HTERT RPE-1 (cell line): ENCODE results near the gene POLR2I.
"Not testable (repeated sequence)": the region's sequence is repeated elsewhere in the genome, so short reads cannot be mapped to it uniquely, and the experiment has no call there.

Experiments used
- in situ Hi-C: fragments of 300-500 bp; cut with MboI; formaldehyde crosslinking; loops from 4 replicates; pipeline ENCODE4 v1.14.3; 2020; ENCODE audit warnings: low sequenced_read_pairs

The POLR2I gene

GRCh38 chr19:36101550-36102327 is 12.9 kb downstream of the POLR2I start:
- in situ Hi-C loops = no loop called here

- in situ Hi-C loops = no loop called here
Measured at GRCh38 chr19:36100476-36100875, 14.2 kb downstream of the POLR2I start.

DNA sequence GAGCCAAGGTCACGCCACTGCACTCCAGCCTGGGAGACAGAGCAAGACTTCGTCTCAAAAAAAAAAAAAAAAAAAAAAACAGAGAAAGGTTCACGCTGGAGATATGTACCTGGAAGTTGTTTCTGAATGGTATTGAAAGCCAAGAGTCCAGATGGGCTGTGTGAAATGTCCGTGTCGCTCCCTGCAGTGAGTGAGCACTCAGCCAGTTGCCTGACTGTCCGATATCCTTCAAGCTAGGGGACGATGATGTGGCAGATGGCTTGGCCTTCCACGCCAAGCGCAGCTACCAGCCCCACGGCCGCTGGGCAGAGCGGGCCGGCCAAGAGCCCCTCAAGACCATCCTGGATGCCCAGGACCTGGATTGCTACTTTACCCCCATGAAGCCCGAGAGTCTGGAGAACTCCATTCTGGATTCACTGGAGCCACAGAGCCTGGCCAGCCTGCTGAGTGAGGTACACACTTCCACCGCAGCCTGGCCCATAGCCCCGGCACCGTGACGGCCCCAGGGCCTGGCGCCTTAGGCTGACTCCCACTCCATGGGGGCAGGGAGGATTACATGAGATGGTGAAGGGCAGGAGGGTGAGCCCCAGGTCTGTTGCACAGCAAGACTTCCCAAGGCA is 15.4 kb downstream of the POLR2I start:
- in situ Hi-C loops = no loop called here

- in situ Hi-C loops = no loop called here
Measured at GRCh38 chr19:36097036-36097435, 17.6 kb downstream of the POLR2I start.

DNA sequence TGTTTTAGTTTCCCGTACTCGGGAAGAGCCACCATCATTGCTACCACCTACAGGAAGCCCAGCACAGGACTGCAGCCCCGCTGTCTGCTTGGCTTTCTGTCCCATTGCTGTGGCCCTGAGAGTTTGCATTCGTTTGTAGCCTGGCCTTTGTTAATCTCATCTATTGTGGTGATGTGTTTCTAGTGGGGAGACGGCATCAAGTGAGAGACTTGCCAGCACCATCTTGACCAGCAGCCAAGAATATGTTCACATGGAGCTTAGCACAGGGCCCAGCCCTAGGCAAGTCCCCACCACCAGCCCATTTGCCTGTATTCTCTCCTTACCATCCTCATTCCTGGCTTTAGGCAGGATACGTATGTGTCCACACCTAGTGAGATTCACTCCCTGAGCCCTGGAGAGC is 21.0 kb downstream of the POLR2I start:
- in situ Hi-C loops = no loop called here

GRCh38 chr19:36093146-36093662 is 21.5 kb downstream of the POLR2I start:
- in situ Hi-C loops = no loop called here

DNA sequence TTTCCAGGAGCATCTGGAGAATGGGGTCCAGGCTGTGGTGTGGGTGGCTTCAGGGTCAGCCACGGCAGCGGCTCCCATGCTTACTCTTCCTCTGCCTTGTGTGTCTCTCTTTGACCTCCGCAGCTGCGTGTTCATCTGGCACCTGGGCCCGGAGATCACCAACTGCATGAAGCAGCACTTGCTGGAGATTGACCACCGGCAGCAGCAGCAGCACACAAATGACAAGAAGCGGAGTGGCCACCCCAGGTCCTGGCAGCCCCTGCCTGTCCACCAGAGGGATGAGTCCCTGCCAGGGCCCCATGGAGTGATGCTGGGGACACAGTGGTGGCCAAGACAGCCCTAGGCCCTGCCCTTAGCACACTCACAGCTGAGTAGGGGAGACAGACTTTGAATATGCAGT is 22.1 kb downstream of the POLR2I start:
- in situ Hi-C loops = no loop called here

DNA sequence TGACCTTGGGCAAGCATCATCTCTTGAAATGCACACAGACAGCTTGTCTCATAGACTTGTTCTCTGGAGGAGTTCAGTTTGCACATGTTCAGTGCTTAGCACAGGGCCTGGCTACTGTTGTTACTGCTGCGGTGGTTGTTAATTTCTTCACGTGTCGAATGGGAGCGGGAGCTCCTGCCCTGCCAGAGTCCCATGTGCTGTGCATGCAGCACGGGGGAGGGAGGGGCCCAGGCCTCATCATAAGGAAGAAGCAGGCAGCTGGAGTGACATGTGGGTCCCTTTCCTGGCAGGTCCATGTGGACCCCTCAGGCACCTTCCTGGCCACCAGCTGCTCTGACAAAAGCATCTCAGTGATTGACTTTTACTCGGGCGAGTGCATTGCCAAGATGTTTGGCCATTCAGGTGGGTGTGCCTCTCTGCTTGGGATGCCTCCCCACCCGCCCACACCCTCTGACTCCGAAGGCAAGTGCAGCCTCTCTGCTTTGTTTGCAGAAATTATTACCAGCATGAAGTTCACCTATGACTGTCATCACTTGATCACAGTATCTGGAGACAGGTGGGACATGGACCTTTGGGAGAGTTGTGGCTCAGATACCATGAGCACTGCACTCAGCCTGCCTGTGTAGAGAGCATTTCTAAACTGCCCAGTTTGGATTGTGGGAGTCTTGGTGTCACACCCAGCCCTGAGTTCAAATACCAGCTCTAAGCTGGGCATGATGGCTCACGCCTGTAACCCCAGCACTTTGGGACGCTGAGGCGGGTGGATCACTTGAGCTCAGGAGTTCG is 23.6 kb downstream of the POLR2I start:
- in situ Hi-C loops = no loop called here

DNA sequence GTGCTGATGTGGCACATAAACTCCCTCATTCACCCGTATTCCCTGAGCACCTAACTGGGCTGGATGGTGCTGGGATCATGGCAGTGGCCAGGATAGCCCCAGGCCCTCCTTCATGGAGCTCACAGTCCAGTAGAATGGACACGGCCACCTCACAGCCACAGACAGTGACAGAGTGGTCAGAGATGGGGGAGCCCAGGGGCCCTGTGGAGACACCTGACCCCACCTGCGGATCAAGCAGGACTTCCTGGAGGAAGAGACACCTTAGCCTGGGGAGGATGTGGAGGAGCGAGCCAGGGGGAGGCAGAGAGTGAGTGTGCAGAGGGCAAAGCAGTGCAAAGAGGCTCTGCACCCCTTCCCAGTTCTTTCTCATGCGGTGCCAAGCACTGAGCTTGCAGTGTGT is 24.8 kb downstream of the POLR2I start:
- in situ Hi-C loops = no loop called here

DNA sequence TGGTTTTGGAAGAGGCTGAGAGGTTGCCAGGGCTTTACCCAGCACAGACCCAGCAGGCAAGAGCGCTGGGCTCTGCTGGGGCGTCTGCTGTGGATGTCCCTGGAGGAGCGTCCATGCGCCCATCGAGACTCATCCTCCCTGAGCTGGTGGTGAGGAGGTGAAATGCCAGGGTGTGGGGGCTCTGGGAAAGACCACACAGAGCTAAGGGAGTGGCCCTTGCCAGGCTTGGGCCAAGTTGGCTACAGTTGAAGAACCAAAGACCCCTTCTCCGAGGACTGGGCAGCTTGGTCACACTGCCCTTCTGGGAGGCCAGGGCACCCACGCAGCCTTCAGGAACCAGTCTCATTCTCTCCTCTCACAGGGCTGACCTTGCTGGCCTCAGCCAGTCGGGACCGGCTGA is 28.3 kb downstream of the POLR2I start:
- in situ Hi-C loops = no loop called here

DNA sequence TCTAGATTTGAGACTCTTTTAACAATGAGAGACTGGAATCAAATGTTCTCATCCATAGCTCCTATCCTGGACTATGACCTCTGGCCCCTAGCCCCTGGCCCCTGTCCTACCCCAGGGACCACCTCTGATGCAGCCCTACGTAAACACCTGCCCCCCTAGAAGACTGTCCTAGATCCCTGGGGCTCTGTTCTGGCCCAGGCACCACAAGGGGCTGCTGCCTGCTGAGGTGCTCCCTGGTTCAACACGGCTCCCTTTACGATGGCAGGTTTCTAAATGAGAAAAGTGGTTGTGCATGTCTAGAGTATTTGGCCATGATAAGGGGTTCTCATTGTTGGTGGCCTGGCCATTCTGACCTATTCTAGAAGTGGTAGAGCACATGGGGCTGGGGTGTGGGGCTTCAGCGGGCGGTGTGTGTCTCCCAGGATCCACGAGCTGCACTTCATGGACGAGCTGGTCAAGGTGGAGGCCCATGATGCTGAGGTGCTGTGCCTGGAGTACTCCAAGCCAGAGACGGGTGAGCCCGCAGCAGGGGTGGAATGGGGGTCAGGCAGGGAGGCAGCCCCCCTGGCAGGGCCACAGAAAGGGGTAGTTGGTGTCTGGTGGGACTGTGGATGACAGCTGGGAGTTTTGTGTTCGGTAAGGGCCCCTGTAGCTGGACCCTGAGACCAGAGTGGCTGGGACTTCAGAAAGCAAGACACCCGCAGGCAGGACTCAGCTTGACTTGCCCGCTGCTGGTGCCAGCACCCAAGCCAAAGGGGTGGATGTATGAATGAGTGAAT is 30.3 kb downstream of the POLR2I start:
- in situ Hi-C loops = no loop called here

- in situ Hi-C loops = no loop called here
Measured at GRCh38 chr19:36082916-36083315, 31.8 kb downstream of the POLR2I start.

DNA sequence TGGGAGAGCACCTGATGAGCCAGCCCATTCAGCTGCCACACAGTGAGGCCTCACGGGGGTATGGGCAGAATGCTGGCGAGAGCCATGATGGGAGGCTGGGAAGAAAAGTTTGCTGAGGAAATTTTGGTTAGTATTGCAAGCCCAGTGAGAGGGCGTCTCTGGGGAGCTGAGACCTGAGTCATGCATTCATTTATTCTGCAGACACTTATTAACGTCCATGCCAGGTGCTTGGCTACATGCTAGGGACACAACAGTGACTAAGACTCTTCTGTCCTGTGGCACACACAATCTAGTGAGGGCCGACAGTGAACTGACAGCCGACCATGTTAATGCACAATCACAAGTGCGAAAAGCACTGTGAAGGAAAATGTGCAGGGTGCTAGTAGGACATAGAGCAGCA is 32.8 kb downstream of the POLR2I start:
- in situ Hi-C loops = no loop called here

- in situ Hi-C loops = no loop called here
Measured at GRCh38 chr19:36081385-36081784, 33.3 kb downstream of the POLR2I start.

DNA sequence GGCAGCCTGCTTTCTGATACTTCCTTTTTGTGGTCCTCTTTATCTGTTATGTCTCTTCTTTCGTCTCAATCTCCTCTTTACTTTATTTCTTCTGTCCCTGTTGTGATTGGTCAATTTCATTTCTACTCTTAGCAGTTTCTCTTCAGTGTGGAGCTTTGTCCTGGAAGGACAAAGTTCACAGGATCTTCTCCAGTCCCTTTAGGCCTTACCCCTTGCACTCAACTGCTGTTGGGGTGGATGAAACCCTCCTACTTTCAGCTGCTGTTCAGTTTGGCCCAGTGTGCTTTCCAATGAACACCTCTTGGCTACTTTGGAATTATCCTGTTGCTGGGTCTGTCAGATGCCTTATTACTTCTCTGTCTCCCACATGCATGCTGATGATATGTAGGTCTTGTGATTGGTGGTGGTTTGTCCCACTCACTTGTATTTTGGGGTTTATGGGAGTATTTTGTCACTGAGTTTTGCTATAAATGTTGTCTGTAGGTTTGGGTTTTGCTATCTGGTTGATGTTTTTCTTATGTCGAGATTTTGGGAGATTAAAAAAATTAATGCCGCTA is 35.2 kb downstream of the POLR2I start:
- in situ Hi-C loops = no loop called here

GRCh38 chr19:36073121-36073876 is 41.4 kb downstream of the POLR2I start:
- in situ Hi-C loops = no loop called here

GRCh38 chr19:36072081-36072480 is 42.6 kb downstream of the POLR2I start:
- in situ Hi-C loops = no loop called here

DNA sequence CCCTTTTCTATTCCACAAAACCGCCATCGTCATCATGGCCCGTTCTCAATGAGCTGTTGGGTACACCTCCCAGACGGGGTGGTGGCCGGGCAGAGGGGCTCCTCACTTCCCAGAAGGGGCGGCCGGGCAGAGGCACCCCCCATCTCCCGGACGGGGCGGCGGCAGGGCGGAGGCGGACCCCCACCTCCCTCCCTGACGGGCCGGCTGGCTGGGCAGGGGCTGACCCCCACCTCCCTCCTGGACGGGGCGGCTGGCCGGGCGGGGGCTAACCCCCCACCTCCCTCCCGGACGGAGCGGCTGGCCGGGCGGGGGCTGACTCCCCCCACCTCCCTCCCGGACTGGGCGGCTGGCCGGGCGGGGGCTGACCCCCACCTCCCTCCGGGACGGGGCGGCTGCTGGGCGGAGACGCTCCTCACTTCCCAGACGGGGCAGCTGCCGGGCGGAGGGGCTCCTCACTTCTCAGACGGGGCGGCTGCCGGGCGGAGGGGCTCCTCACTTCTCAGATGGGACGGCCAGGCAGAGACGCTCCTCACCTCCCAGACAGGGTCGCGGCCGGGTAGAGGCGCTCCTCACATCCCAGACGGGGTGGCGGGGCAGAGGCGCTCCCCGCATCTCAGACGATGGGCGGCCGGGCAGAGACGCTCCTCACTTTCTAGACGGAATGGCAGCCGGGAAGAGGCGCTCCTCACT is 45.7 kb downstream of the POLR2I start:
- in situ Hi-C loops = not testable (repeated sequence)

DNA sequence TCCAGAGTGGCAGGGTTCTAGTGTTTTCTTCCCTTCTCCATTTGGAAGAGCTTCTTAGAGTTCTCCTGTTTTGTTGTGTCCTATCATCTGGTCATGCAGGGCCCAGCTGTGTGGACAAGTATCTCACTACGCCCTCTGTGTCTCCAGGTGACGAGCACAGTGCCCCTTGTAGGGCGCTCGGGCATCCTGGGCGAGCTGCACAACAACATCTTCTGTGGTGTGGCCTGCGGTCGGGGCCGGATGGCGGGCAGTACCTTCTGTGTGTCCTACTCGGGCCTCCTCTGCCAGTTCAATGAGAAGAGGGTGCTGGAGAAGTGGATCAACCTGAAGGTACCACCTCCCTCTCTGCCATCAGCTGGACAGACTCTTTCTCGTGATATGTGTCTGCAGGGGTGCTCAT is 47.0 kb downstream of the POLR2I start:
- in situ Hi-C loops = no loop called here
